A549 (cell line): ENCODE measurements around the gene THADA.

Experiments
- CEBPB ChIP-seq, 2 experiments: fragments of >200 bp in 1 of 2; sonication (Bioruptor Twin) in 1 of 2; formaldehyde crosslinking in 1 of 2; IDR thresholded peaks; 2 replicates each; pipeline ENCODE4 v1.6.1; 2012 to 2016
- SMC3 ChIP-seq: fragments of >200 bp; sonication (Bioruptor Twin); formaldehyde crosslinking; IDR thresholded peaks from 3 replicates; pipeline ENCODE4 v1.6.1; 2018; ENCODE audit warnings: inconsistent platforms
- TF ChIP-seq, protein P1 (sequence below): fragments of >200 bp; sonication (Bioruptor Twin); formaldehyde crosslinking; IDR thresholded peaks from 3 replicates; pipeline ENCODE4 v1.5.1; 2016
- TF ChIP-seq, protein P2 (sequence below): fragments of 250-450 bp; sonication (Bioruptor Pico); IDR thresholded peaks from 2 replicates; pipeline ENCODE4 v1.5.0; 2021; ENCODE audit warnings: mild to moderate bottlenecking, moderate library complexity, borderline replicate concordance

DNA sequence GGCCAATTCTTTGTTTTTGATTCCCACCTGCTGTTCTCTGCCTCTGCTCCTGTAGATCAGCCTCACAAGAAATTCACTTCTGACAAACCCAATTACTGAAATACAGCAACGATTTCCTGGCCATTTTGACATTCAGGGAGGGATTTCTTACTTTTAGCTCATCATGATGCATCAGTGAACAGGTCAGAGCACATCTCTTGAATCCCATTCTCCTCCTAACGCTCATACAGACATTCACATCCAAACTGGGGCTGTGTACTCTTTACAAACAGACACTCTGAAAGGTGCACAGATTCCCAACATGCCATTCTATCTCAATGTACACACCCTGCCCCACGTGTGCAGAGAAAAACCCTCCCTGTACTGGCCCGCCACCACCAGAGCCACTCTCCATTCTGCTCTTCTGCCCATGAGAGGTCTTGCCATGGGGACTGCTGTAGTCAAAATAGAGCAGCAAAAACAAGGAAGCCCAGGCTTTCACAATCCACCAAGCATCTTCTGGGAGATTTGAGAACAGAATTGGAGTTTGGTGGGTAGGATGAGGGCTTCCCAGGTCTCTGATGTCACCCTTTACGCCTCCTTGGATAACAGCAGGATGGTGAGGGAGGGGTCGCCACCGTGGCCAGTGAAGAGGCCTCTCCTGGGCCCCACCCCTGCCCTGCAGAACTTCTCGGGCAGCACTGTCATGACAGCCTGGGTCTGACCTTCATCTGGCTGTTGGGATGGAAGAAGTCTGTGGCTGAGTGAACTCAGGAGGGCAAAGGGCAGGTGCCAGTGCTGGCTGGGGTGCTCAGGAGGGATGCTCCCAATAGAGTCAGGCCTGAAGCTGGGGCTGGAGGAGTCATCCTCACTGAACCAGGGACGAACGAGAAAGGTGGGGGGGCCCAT lies 327.5 kb downstream of the THADA start:
- TF ChIP-seq, protein P1, sequence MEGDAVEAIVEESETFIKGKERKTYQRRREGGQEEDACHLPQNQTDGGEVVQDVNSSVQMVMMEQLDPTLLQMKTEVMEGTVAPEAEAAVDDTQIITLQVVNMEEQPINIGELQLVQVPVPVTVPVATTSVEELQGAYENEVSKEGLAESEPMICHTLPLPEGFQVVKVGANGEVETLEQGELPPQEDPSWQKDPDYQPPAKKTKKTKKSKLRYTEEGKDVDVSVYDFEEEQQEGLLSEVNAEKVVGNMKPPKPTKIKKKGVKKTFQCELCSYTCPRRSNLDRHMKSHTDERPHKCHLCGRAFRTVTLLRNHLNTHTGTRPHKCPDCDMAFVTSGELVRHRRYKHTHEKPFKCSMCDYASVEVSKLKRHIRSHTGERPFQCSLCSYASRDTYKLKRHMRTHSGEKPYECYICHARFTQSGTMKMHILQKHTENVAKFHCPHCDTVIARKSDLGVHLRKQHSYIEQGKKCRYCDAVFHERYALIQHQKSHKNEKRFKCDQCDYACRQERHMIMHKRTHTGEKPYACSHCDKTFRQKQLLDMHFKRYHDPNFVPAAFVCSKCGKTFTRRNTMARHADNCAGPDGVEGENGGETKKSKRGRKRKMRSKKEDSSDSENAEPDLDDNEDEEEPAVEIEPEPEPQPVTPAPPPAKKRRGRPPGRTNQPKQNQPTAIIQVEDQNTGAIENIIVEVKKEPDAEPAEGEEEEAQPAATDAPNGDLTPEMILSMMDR: no peak
- no peak for TF ChIP-seq CEBPB (IDR thresholded peaks at IDR 0.05)
- TF ChIP-seq, protein P2, sequence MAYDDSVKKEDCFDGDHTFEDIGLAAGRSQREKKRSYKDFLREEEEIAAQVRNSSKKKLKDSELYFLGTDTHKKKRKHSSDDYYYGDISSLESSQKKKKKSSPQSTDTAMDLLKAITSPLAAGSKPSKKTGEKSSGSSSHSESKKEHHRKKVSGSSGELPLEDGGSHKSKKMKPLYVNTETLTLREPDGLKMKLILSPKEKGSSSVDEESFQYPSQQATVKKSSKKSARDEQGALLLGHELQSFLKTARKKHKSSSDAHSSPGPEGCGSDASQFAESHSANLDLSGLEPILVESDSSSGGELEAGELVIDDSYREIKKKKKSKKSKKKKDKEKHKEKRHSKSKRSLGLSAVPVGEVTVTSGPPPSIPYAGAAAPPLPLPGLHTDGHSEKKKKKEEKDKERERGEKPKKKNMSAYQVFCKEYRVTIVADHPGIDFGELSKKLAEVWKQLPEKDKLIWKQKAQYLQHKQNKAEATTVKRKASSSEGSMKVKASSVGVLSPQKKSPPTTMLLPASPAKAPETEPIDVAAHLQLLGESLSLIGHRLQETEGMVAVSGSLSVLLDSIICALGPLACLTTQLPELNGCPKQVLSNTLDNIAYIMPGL: no peak
- TF ChIP-seq SMC3: no peak
